Glomerular visceral epithelial cell (primary cell): ENCODE results near the gene NXN.
A peak's percentile ranks its signal among the peaks of the same experiment; 100 is the strongest.
"Not testable (repeated sequence)": the region's sequence is repeated elsewhere in the genome, so short reads cannot be mapped to it uniquely, and the experiment has no call there.

ENCODE experiments used
- DNase-seq: peaks from one replicate; pipeline ENCODE4 v3.0.0-alpha.2; 2016; ENCODE audit errors: extremely low spot score

The NXN gene

DNA sequence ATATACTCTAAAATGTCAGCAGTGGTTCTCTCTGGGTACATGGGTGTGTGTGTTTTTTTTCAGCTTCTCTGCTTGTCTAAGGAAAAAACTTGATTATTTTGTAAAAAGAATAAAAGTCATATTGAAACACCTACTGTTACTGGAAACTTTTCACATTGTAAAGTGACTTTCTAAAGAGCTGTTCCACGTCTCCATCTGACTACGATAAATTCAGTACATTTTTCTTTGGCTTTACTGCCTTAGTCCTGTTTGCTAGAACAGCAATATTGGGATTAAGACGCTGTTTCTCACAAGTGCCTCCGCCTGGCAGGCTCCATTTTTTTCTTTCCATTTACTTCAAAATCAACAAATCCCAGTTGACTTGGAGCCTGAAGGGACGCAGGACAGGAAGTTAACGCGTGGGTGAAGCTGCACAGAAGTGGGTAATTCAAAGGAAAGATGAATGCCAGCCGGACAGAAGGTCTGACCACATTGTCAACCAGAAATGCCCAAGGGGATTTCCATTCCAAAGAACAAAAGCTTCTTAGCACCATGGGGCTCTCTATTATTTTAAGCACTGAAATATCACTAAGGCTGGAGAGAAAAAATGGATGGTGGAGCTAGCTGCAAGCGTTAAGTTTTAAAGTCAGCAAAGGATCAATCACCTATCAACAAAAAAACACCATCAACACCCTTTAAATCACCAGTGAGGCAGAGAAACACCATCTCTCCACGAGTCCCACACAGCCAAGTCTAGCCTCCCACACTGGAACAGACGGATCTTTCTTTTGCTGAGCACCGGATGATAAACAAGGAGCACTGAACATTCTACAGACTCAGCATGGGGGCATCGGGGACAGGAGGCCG is 205.9 kb downstream of the NXN start:
- DNase-seq: peak; percentile 37

DNA sequence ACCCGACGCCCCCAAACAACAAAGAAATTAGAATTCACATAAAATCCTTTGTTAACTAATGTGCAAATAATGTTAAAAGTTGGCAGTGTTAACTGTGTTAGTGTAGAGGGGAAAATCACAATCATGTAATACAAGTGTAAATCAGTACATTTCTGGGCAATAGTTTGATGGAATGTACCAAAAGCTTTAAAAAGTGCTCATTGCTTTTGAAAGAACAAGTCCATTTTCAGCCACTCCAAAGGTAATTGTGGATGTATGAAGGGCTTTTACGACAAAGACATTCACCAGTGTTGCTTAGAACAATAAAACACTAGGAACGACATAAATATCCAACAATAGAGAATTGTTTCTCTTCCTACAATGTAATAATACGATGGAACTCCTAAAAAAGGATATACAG is 206.6 kb downstream of the NXN start:
- no peak for DNase-seq

DNA sequence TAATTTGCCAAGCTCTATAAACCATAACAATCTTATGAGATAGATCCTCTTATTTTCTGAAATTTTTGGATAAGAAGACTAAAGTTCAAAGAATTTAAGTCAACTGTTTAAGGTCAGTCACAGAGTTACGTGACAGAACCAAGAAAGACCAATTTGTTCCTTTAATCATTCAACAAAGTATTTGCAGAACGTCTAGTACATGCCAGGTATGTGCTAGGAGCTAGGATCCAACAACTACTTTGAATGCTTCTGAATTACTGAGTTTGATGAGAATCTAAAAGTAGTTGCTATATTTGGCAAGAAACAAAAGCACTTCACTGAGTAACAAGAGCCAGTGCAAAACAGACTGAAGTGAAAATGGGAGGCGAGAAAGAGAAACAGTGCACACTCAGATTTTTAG is 212.5 kb downstream of the NXN start:
- DNase-seq: no peak

DNA sequence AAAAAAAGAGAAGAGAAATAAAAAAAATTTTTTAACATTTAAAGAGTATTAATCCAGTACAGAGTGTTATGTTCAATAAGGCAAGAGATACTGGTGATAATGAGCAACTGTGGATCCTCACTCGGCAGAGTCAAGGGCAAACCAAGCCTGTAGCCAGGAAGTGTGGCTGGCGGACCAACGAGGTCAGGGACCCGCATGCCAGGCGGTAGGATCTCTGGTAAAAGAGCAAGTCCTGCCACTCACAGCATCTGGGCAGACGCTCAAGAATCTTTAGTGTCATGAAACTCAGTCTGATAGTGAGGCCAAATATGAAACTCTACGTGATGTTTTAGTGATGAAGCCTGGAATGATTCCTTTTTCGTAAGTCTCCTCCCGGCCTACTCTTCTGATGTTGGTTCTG is 219.2 kb downstream of the NXN start:
- no peak for DNase-seq

DNA sequence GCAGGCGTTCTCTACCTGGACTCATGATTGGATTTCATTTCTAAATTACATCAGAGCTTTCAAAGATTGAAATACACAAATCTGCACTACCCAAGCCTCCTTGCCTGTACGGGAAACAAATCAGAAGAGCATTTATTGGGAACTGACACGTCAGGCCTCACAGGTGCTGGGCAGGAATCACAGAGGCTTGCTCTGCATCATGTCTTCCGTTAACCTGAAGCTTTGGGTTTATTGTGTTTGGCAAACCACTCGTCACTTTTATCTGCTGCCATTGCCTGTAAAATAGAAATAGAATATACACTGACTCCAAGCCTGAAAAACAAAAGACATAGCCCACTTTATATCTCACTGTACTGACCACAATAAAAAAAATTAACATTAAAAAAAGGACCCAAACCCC is 219.6 kb downstream of the NXN start:
- no peak for DNase-seq

DNA sequence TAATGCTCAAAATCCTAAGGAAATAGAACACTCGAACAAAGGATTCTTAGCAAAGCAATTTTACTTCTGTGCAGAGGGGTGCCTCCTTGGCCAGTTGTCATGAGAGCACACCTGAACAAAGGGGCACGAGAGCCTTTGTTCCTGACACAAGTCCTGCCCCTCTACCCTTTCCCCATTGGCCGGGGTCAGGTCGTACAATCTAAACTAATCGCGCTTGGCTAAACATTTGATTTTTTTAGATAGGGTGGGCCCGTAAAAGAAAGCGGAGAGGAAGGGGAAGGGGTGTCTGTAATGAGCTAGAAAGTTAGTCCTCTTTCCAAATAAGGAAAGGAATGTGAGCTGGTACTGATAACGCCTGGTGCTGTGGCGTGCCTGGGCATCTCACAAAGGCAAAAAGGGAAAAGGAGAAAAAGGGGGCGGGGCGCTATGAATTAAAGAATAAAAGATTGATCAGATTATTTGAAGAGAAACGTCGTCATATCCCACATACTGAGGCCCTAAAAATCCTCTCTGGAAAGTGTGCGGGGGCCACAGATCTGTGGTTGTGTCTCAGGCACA is 223.5 kb downstream of the NXN start:
- DNase-seq: not testable (repeated sequence)

DNA sequence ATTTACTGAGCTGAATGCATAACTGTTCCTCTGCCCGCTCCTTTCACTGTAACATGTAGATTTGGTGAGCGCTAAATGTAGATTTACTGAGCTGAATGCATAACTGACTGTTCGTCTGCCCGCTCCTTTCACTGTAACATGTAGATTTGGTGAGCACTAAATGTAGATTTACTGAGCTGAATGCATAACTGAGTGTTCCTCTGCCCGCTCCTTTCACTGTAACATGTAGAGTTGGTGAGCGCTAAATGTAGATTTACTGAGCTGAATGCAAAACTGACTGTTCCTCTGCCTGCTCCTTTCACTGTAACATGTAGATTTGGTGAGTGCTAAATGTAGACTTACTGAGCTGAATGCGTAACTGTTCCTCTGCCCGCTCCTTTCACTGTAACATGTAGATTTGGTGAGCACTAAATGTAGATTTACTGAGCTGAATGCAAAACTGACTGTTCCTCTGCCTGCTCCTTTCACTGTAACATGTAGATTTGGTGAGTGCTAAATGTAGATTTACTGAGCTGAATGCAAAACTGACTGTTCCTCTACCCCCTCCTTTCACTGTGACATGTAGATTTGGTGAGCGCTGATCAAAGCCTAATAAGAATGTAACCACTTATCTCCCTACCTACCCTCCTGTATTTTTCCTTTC is 224.1 kb downstream of the NXN start:
- DNase-seq: not testable (repeated sequence)

DNA sequence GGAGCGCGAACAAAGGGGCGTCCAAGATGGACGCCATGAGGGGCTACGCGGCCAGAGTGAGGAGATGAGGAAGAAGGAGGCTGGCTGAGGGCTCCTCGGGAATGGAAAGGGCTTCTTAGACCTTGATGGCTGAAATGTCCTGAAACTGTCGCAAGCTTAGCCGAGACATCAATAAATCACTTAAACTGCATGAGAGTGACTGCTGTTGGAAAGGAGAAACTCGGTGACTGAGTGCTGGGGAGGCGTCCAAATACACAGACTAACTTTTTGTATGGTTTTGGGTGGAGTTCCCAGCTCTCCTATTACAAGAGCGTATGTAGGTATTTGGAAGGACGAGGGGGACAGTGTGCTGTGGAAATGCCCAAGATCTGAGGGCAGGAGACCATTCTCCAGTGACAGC is 226.2 kb downstream of the NXN start:
- no peak for DNase-seq

DNA sequence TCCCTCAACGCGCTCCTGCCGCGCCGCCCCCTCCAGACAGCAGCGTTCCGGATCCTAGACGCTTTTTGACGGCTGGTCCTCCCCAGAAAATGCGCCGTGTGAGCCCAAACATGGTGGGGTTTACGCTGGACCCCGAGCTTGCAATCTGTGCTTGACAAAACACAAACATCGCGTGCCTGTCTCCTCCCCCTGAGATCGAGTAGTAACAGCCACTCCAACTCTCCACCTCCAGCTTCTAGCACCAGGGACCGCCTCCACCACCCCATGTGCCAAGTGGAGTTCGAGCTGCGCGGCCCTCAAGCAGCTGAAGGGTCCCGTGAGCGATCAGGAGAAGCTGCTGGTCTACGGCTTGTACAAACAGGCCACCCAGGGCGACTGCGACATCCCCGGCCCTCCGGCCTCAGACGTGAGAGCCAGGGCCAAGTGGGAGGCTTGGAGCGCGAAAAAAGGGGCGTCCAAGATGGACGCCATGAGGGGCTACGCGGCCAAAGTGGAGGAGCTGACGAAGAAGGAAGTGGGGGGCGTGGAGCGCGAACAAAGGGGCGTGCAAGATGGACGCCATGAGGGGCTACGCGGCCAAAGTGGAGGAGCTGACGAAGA is 226.9 kb downstream of the NXN start:
- DNase-seq: peak; percentile 15

DNA sequence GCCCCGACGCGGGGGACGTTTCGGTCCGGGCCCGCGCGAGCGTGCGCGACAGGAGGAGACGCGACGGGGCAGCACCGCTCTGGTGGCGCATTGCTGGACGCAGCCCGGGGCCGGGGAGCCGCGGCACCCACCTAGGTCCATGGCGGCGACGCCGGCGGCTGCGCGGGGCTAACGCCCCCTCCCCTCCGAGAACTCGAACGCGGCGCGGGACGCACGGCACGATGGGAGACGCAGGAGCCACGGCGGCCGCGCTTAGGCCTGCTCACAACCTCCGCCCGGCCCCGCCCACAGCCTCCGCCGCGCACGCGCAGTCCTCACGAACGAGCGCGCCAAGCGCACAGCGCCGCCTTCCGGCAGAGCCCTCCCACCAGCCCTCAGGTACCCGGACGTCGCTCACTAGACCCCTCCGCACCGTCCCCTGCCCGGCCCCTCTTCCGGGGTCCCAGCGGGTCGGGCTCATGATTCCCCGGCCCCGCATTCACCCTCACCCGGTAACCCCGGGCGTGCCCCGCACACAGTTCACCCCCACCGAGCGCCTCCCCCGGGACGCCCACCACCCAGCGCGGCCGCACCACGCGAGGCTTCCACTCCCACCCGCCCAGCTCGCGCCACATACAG is 227.5 kb downstream of the NXN start, which contains the start of gene GEMIN4:
GEMIN4 (minus strand) TSS at position 263 of the 618 bp plus-strand sequence; CDS start at position 141, 122 bp downstream.
- DNase-seq: peak; percentile 91

DNA sequence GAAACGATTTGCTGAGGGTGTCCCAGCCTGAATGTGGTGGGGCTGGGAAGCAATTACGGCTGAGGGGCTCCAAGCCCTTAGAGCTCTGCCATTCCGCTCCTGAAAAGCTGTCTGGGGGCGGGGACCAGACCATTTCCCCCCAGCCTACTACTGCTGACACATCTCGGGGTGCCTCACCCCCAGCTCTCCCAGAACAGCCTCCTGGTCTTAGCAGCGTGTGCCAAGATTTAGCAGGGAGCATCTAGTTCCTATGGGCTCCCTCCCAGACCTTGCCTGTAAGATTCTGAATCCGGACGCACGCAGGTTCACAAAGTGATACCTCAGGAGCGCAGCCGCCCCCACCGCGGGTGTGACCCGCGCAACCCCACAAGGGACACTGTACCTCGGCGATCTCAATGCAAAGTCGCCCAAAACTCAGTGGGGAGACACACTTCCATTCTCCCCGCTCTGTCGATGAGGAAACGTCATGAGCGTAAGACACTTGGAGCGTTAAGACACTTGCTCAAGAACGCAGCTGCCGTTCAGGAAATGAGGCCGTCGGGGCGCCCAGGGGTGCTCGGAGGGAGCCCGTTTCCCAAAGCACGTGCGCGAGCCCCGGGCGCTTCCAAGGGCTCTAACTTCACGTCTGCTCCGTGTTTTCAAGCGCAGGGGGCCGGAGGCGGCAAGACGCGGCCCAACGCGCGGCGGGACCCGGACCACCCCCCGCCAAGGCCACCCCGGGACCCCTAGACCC is 228.1 kb downstream of the NXN start:
- peak; percentile 54 for DNase-seq

DNA sequence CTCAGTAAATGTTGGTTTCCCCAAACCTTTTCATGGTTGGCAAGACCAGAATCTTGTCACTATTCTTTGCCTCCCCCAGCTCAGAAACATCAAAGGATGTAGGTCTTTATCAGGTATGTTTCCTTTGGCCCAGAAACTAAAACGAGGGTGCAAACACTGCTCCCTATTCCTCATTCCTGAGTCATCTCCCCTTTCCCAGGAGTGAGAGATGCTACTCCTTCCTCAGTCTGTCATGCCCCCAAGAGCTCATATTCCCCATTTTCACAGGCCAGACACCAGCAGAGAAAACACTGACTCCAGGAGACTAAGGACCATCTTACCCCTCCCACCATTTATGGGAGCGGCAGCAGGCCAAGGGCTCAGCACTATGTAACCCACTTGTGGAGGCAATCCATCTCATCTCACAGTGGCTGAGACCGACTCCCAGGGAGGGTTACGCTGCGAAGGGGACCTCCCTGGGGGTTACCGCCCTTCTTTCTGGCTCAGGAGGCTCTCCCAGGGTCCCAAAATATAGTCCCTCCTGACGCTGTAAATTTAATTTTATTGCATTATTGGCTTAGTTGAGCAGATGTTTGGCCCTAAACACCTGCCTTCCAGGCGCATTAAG is 229.0 kb downstream of the NXN start:
- no peak for DNase-seq

DNA sequence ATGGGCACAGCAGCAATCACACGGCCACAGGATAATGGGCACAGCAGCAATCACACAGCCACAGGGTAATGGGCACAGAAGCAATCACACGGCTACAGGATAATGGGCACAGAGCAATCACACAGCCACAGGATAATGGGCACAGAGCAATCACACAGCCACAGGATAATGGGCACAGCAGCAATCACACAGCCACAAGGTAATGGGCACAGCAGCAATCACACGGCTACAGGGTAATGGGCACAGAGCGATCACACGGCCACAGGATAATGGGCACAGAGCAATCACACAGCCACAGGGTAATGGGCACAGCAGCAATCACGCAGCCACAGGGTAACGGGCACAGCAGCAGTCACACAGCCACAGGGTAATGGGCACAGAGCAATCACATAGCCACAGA is 230.2 kb downstream of the NXN start:
- DNase-seq: not testable (repeated sequence)
